Upper lobe of left lung (tissue), 4 donors: ENCODE data around the gene CCDC136.

Source experiments
- EP300 ChIP-seq, 4 donors: sonication (generic); formaldehyde crosslinking; IDR thresholded peaks; one replicate each; pipeline ENCODE4 v1.5.1; 2017; ENCODE audit warnings: antibody characterized with exemption in 4 of 4, control low read depth in 2 of 4
- POLR2A ChIP-seq, 4 donors: fragments of 450-650 bp; IDR thresholded peaks; one replicate each; pipeline ENCODE4 v1.5.1; 2016 to 2017; ENCODE audit warnings: antibody characterized with exemption in 4 of 4, mild to moderate bottlenecking in 2 of 4
- POLR2AphosphoS5 ChIP-seq, 2 donors: sonication (generic); formaldehyde crosslinking; IDR thresholded peaks; one replicate each; pipeline ENCODE4 v1.5.1; 2017; ENCODE audit warnings: antibody characterized with exemption in 2 of 2
- TF ChIP-seq, protein P1 (sequence below), 6 experiments: fragments of 450-650 bp in 4 of 6; fragments of 200-600 bp in 2 of 6; sonication (generic) in 2 of 6; IDR thresholded peaks; one replicate each; pipeline ENCODE4 v1.5.1; 2016 to 2019; ENCODE audit warnings: antibody characterized with exemption in 6 of 6

DNA sequence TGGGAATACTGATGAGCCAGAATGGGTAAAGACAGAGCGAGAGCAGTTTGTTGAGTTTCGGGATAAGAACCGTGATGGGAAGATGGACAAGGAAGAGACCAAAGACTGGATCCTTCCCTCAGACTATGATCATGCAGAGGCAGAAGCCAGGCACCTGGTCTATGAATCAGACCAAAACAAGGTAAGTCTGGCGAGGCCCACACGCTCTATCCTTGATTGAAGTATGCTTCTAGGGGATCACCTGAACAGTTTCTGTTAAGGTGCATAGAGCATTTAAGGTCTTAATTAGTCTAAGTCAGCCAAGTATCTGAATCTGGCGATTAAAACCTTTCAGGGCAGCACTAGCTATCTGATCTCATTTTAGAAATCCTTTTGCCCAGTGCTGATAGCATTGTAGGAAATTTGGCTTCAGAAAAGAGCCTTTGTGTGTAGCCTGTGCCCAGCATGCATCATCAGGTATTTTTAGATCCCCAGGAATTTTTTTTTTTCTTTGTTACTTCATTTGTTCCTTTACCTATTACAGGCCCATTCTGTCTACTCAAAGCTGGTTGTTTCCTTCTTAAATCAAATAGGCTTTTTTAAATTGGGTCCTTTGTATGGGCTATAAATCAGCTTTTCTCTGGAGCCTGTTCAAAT is 24.2 kb upstream of the CCDC136 start:
- TF ChIP-seq, protein P1, sequence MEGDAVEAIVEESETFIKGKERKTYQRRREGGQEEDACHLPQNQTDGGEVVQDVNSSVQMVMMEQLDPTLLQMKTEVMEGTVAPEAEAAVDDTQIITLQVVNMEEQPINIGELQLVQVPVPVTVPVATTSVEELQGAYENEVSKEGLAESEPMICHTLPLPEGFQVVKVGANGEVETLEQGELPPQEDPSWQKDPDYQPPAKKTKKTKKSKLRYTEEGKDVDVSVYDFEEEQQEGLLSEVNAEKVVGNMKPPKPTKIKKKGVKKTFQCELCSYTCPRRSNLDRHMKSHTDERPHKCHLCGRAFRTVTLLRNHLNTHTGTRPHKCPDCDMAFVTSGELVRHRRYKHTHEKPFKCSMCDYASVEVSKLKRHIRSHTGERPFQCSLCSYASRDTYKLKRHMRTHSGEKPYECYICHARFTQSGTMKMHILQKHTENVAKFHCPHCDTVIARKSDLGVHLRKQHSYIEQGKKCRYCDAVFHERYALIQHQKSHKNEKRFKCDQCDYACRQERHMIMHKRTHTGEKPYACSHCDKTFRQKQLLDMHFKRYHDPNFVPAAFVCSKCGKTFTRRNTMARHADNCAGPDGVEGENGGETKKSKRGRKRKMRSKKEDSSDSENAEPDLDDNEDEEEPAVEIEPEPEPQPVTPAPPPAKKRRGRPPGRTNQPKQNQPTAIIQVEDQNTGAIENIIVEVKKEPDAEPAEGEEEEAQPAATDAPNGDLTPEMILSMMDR (IDR thresholded peaks at IDR 0.05), result no peak
- TF ChIP-seq POLR2A (IDR thresholded peaks at IDR 0.05) (no peak), POLR2AphosphoS5 (IDR thresholded peaks at IDR 0.05) (no peak), EP300 (IDR thresholded peaks at IDR 0.05) (no peak)
